Raji (cell line): Measurements from ENCODE around the gene PNPLA3.

Experiments
- POLR2A ChIP-seq: IDR thresholded peaks from 2 replicates; pipeline ENCODE4 v1.6.1; 2011; ENCODE audit warnings: low read depth, low read length, control low read depth; ENCODE audit not compliant: insufficient read depth

The PNPLA3 gene

GRCh38 chr22:43968614-43969013, 45.0 kb downstream of the PNPLA3 start:
- TF ChIP-seq POLR2A: no peak

GRCh38 chr22:43969021-43969878, 45.6 kb downstream of the PNPLA3 start:
- no peak for TF ChIP-seq POLR2A

- TF ChIP-seq POLR2A: no peak
These were observed 46.6 kb downstream of the PNPLA3 start for GRCh38 chr22:43969989-43970755.

GRCh38 chr22:43971112-43971511, 47.5 kb downstream of the PNPLA3 start:
- TF ChIP-seq POLR2A: no peak

DNA sequence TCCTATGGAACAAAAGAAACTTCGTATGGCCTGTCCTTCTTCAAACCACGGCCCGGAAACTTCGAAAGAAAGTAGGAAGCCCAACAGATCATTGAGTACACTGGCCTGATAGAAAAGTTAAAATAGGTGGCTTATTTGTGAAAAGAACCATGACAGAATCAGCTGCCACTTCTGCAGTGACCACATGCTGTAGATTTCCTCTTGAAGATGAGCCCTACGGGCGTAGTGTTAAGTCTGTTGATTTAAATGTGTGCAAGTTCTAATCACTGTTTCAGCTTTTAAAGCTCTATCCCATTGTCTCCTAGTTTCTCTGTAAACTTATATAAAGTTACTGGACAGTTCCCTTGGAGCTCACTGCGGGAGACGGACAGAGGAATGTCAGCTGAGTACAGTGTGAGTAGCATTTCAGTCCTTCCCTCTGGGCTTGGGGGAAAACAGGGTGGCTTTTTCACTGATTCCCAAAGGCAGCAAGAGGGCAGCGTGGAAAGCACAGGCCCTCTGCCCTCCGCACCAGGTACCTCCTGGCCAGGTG, 49.4 kb downstream of the PNPLA3 start:
- TF ChIP-seq POLR2A: no peak

GRCh38 chr22:43974028-43974545, 50.5 kb downstream of the PNPLA3 start:
- TF ChIP-seq POLR2A: no peak

DNA sequence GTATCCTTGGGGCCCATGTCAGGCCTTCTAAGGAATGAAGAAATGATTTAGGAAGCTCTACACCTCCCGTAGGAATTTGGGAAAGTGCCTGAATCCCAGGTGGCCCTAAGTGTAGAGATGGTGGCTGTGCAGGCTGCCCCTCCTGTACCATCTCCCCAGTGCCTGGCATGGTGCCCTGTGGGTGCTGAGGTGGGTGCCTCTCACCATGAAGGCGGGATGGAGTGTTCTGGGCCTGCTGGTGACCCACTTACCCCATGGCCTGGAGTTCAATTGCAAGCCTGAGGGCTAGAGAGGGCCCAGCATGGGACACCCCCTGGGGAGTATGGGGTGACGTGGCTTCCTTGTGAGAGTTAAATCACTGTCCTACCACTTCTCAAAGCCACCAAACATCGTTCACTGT, 51.4 kb downstream of the PNPLA3 start:
- no peak for TF ChIP-seq POLR2A

GRCh38 chr22:43976861-43977795, 53.5 kb downstream of the PNPLA3 start:
- no peak for TF ChIP-seq POLR2A

DNA sequence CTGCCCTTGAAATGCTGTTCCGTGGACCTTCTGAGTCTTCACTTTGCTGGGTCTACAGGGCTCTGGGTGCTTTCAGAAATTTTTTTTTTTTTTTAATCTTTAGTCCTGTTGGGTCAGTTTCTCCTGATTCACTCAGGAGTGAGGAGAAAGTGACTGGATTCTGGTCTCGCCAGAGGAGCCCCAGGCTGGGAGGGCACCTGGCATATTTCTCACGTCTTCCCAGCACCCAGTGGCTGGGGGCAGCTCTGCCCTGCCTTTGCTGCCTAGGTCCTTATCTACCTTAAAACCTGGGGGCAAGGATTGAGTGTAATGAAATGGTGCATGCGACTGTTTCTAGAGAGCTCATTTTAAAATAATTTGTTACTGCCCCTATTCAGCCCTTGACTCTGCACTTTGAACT, 55.0 kb downstream of the PNPLA3 start:
- TF ChIP-seq POLR2A: no peak

DNA sequence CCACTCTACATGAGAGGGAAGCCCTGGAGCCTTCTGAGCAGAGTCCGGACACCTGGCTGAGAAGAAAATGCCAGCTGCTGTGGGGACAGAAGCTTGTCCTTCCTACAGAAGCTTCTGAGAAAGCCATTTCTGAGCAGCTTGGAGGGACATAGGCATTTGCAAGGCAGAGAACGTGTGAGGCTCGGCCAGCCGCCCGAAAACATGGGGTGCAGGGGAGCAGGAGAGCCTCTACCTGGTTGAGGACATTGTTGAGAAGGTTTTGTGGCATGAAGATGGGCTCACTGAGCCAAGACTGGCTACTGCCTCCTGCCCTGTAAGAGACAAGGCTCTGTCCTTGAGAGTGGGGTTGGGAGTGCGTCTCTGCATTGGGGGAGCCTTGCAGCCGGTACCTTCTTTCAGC, 57.0 kb downstream of the PNPLA3 start:
- TF ChIP-seq POLR2A: no peak

DNA sequence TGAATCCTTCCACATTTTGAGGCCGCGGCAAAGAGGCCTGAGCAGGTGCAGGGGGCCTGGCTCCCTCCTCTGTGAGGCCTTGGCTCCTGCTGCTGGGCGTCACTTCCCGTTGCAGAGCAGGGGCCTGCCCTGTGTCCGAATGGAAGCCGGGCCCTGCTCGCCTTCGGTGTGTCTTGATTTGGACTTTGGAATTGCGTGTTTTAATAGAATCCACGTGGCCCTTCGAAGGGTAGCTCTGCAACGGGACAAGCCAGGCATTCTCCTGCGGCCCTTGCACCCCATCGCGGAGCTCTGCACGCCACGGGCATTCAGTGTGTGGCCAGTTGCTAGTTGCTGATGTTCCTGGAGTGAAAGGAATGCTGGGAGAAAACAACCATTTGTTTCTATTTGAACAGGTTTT, 57.4 kb downstream of the PNPLA3 start:
- no peak for TF ChIP-seq POLR2A

DNA sequence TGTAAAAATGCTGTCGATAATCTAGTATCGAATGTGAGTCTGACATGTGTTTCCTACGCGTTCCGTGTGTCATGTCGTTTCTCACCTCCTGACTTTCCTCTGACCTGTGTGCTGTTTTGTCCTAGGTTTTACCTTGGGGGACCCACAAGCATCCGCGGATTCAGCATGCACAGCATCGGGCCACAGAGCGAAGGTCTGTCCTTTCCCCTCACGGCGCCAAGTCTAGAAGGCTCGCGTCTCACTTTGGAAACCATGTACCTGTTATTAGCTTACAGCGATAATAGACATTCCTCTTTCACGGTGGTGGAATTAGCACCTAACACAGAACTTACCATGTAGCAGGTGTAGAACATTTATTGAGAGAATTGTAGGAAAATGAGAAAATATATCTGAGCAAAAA, 60.2 kb downstream of the PNPLA3 start:
- no peak for TF ChIP-seq POLR2A

DNA sequence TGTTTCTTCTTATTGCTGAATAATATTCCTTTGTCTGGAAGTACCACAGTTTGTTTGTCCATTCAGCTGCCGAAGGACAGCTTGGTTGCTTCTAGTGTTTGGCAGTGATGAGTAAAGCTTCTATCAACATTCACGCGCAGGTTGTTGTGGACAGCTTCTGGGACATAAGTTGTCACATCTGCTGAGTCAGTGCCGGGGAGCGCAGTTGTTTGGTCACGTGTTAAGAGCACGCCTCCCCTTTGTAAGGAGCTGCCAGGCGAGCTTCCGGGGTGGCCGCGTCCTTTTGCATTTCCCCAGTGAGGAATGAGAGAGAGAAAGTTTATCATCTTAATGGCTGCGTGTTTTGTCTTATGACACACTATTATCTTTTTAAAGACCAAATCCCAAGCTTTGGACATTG, 61.9 kb downstream of the PNPLA3 start:
- TF ChIP-seq POLR2A: no peak

DNA sequence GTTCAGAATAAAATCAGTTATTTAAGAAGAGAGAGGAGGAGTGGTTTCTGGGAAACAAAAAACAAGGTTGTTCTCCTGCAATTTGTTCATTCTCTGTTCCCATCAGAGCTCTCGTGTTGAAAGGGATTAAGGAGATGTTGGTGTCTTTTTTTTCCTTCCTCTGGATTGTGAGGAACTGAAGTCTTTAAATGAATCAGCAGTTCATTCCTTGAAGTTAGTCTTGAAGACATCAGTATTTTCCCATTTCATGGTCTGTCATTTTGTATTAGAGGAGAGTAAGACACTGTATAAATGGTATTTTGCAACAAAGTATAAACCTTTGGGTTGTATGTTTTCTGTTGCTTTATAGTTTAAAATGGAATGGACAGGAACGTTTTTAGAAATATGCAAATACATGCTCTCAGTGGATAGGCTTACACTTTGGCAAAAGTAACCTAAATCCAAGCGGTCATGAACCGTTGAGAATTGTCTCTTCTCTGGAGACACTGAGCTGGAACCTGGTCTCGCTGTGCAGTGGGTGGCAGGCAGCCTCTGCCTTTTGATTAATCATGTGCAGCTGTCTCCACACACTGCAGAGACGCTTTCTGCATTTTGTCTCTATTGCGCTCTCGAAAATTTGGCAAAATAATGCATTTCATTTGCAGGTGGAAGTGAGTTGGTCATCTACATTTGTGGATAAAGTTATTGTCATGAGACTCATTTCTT, 64.7 kb downstream of the PNPLA3 start:
- no peak for TF ChIP-seq POLR2A

DNA sequence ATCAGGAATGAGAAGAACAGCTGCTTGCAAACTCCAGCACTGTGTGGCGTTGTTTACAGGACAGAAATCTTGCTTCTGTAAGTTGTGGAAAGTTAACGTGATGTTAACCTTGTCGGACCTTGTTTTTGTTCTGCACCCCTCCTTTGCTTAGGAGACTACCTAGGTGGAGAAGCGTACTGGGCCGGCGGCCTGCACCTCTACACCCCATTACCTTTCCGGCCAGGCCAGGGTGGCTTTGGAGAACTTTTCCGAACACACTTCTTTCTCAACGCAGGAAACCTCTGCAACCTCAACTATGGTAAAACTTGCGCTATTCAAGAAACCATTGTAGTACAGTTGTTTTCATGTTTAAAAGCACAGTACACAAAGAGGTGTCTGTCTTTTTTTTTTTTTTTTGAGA, 65.4 kb downstream of the PNPLA3 start:
- no peak for TF ChIP-seq POLR2A

DNA sequence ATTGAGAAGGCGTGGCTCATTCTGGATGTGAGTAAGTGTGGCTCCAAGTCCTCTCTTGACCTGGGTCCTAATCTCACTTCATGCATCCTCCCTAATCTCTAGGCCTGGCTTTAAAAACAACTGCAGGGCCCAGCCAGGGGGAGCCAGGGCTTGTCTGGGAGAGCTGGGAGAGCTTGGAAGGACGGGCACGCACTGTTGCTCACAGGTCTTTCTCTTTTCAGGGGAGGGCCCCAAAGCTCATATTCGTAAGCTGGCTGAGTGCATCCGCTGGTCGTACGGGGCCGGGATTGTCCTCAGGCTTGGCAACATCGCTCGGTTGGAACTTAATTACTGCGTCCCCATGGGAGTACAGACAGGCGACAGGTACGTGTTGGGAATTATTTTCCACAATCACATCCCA, 66.4 kb downstream of the PNPLA3 start:
- TF ChIP-seq POLR2A: no peak
